Stimulated activated CD4-positive, alpha-beta T cell treated with anti-CD3 and anti-CD28 coated beads, Interleukin-4, amount 100 ng/mL, for 1 hour (primary cell): ENCODE results near the gene GRIPAP1.
"Not testable (repeated sequence)": the region's sequence is repeated elsewhere in the genome, so short reads cannot be mapped to it uniquely, and the experiment has no call there.

ENCODE experiments used
- DNase-seq: peaks from one replicate; pipeline ENCODE4 v3.0.0-alpha.2; 2020

The GRIPAP1 gene

DNA sequence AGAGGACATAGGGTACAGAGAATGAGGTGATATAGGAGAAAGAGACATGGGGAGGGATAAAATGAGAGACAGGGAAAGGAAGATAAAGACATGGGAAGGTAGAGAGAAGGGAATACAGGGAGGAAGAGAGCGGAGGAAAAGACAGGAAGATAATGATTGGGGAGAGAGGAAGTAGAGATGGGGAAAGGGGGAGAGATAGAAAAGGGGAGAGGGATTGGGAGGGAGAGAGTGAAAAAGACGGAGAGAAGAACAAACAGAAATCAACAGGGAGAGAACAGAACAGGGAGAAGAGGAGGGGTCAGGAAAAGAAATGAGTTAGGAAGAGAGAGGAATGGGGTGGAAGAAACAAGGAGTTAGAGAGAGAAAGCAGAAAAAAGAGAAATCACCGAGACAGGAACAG is 4.6 kb downstream of the GRIPAP1 start:
- DNase-seq: no peak

DNA sequence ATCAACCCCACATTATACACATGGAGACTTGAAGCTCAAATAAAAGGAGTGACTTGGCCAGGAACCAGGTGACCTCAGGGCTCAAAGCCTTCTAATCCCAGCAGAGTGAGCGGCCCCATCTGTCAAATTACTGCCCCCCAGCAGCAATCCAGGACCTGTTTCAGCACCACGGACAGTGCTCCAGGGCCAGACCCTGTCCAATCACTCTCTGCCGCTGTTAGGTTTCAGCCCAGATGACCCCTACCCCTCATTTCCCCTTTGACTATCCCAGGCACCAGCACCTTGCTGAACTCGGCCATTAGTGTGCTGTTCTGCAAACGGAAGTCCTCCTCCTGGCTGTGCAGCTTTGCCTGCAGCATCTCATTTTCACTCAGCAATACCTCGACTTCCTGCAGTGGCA is 5.1 kb downstream of the GRIPAP1 start:
- no peak for DNase-seq

DNA sequence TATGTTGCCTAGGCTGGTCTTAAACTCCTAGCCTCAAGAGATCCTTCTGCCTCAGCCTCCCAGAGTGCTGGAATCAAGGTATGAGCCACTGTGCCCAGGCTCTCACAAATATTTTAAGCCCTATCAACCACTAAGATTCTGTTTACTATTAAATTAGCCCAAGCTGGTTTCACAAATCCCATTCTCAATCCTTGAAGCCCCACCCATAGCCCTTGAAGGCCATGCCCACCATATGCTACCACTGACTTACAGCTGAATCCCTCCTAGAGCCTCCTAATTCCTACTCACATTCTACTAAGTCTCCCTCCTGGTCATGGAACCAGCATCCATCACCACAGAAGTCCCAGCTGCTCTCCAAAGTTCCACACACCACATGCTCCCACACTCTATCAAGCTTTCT is 9.7 kb downstream of the GRIPAP1 start:
- DNase-seq: no peak

DNA sequence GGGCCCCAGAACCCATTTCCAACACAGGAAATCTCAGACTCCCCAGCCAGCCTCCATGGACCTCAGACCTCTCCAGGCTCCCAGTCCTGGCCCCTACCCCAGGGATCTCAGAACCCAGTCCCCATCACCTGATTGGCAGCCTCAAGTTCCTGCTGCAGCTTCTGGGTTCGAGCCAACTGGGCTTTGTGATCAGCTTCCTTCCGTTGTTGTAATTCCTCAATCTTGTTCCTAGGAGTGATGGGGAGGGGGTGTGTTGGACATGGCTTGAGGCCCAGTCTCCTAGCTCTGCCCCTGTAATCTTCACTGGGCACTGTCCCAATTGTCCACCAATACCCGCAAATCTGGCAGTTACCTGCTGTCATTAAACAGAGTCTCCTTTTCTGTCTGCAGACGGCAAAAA is 12.6 kb downstream of the GRIPAP1 start:
- no peak for DNase-seq

DNA sequence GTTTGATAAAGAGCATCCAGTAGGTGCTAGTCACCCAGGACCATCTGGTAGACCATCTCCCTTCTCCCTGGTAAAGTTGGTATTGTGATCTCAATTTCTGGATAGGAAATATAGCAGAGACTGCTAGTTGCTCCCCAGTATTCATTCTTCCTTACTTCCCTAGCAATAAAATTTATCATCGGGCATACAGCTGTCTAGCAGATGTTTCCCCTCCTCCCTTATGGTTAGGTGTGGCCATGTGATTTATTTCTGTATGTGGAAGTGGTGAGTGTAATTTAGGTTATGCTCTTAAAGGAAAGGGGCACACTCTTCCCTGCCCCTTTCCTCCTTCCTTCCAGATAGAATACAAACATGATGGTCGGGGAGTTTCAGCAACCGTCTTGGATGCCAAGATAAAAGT is 18.2 kb downstream of the GRIPAP1 start:
- no peak for DNase-seq

DNA sequence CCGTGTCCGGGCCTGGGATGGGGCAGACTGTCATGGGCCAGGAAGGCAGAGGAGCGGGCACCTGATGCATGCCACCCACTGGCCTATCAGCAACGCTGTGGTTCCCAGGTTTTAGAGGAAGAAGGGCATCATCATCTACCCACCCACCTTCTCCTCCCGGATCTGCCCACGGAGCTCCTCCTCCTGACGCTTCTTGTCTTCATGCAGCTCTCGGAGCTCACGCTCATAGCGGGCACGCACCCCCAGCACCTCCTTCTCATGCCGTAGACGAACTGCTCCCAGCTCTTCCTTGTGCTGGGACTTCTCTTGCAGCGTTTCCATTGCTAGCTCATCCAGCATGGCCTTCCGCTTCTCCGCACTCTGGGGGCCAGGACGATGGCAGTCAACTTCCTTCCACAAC is 19.0 kb downstream of the GRIPAP1 start:
- DNase-seq: no peak

DNA sequence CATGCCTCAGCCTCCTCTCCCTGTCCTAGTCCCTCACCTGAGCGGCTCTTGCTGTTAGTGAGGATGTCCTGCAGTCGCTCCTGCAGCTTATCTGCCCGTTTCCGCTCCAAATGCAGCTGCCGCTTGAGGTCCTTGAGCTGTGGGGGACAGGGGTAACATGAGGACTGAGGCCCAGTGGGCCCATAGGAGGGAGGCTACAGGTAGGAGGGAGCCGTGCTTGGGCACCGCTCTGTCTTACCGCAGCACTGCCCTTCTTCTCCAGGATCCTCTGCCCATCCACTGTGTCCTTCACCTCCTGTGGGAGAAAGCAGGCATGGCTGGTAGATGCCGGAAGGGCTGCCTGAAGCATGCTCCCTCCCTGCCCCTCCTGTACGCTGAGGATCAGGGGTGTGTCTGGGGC is 20.9 kb downstream of the GRIPAP1 start:
- DNase-seq: no peak

DNA sequence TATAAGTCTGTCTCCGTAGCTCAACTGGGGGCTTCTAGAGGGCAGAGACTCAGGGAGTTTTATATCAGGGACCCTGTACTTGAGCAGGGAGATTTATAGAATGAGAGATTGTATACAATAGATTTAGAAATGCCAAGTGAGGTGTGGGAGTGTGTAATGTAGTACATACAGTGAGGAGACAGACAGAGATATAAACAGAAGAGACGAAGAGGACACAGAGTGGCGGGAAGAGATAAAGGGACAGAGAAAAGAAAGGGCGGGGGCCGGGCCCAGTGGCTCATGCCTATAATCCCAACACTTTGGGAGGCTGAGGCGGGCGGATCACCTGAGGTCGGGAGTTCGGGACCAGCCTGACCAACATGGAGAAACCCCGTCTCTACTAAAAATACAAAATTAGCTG is 21.7 kb downstream of the GRIPAP1 start:
- DNase-seq: not testable (repeated sequence)

DNA sequence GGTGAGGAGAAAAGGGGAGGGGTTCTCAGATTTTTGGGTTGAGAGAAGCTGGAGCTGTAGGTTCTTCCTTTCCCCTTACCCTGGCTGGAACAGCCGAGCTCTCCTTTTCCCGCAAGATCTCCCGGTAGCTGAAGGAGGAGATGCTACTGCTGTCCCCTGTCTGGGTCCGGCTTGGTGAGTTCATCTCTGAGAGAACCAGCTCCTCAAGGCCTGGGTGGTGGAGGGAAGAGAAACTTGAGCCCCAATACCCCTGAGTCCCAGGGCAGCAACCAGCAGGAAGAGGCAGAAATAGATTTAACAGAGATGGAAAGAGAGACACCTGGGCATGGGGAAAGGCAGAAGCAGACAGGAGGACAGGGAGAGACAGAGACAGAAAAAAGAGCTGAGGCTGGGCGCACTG is 23.8 kb downstream of the GRIPAP1 start:
- no peak for DNase-seq

DNA sequence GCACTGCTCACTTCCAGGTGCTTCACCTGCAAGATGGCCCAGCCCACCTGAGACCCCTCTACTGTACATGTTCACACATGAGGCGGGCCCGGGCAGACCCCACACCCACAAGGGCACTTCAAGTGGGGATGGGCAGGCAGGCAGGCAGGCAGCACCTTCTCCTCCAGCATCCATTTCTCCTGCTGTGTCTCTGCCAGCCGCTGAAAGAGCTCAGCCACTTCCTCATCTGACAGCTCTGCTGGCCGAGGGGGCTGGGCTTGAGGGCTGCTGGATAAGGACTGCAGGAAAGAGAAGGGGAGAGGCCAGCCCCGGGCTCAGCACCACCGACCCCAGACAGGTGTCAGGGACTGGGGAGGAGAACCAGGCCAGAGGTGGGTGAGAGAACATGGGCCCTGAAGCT is 26.0 kb downstream of the GRIPAP1 start:
- DNase-seq: no peak

DNA sequence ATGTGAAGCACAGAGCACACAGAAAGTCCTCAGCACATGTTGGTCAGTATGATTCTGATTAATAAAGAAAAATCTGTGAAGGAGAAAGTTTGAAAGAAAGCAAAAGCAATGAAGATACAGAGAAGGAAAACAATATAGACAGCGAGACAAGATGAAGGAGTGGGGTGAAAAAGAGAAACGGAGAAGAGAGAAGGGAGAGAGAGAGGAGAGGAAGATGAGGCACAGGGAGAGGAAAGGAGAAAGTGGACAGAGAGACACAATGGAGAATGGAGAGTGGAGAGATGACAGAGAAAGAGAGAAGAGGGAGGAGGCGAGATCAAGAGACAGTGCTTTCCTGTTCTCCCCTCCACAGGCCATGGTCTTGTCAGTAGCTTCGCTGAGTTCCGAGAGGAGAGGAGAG is 26.5 kb downstream of the GRIPAP1 start:
- no peak for DNase-seq

DNA sequence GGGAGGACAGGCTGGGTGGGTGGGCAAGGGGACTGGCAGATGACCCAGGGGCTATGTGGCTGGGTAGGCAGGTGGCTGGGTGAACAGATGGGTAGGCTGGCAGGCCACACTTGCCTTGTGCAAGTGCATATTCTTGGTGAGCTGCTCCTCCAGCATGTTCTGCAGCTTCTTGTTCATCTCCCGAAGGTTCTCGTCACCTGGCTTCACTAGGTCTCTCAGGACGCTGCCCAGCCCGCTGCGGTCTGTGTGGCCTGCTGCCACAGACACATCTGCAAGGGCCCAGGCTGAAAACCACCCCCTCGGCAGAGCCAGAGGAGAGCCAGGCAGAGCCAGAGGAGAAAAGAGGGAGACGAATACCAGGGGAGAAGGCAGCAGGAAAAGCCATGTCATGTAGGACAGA is 27.0 kb downstream of the GRIPAP1 start:
- no peak for DNase-seq

DNA sequence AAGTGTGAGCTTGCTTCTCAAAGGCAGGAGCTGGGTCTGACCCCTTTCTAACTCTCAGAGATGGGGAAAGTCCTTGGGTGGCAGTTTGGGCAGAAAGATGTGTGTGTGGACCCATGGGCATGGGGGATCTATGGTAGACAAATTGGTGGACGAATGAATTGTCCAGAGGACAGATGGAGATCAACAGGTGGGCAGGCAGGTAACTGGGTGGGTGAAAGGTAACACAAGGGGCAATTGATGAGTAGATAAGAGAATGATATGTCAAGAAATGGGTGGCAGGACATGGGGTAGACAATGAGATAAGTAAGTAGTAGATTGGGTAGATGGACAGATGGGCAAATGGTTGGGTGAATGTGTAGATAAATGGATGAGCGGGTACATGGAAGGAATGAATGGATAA is 27.5 kb downstream of the GRIPAP1 start:
- DNase-seq: no peak

DNA sequence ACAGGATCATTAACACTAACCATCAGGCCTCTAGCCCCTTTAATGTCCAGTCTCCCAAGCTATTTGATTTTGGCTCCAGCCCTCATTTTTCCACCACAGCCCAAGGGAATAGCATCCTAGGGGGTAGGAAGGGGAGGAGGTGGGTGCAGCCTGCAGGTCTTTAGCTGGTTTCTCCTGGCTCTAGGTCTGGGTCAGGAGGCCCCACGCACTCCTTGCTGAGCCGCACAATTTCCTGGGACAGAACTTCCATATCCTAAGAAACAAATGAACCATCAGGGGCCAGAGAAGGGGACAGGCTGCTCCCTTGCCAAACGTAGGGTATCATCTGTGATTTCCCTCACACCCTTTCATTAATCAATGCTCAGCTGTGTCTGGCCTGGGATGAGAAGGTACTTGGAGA is 28.0 kb downstream of the GRIPAP1 start:
- DNase-seq: no peak

DNA sequence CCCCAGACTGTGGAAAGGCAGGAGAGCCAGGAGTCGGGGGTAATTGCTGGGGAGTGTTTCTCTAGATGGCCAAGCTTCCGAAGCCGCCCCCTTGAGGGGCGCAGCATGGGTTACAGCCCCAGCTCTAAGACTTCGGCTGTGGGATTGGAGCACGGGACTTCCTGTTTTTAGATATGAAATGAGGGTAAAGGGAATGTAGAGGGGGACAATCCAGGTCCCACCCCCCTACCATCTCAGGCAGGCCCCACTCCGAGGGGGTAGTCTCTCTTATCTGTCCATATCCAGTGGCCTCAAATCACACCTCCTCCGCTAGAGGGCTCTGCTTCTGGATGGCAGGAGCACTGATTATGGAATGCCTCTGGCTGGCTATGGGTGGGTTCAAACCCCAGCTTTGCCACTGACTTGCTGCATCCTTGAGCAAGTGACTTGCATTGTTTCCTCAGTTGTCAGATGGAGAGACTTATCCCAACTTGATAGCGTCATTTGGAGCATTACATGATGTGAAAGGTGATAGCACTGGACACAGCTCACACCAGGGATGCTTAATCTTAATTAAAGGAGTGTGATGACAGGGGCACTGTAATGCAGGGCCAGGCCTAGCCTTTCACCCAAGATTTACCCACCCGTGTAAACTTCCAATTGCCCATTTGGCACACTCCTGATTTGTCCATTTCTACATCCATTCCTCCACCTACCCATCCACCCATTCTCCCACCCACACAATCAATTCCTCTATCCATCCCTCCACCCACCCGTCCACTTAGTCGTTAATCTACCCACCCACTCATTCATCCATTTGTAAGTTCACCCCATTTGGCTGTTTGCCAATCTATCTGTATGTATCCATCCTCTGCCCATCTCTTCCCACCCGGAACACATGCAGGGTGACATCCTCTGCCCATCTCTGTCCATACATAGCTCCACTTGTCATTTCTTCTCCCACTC is 29.6 kb downstream of the GRIPAP1 start:
- peak; percentile 21 for DNase-seq

DNA sequence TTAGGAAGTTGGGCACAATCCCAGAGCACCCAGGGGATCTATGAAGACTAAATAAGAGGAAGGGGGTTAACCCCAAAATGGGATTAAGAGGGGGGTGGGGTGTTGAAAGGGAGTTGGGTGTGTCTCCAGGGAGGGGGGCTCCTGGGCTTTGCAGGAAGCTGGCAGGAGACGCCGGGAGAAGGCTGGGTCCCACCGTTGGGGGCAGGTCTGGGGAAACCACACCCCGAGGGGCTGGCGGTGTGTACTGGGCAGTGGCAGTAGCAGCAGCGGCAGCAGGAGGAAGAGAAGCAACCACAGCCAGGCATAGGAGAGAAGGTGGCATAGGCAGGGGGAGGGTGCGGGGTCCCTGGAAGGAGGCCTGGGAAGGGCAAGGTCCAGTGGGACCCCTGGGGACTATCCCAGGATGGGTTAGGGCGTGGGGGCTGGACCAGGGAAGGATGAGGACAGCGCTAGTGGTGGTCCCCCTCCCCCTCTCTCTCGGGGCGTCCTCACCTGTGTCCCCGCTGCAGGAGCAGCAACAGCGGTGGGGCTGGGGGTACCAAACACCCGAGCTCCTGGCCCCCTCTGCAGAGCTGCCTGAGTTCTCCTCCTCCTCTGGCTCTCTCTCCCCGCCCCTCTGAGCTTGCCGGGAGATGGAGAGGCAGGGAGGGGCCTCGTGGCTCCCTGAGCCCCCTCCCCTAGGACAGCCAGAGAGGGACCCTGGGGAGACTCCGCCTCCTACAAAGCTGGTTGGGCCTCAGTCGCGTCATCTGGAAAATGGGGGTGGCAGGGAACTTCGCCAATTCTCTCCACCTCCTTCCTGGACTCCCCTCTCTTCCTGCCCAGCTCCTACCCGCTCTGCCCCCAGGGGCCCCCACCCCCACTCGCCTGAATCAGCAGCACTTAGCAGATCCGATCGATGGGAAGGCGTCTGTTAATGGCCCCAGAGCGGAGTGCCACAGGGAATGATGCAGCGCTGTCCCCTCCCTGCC is 30.5 kb downstream of the GRIPAP1 start, which contains the start of gene KCND1:
TSS of gene KCND1 (minus strand) at position 596 of the 971 bp plus-strand sequence. CDS start 1,573 bp downstream, outside the sequence.
- peak; percentile 10 for DNase-seq

DNA sequence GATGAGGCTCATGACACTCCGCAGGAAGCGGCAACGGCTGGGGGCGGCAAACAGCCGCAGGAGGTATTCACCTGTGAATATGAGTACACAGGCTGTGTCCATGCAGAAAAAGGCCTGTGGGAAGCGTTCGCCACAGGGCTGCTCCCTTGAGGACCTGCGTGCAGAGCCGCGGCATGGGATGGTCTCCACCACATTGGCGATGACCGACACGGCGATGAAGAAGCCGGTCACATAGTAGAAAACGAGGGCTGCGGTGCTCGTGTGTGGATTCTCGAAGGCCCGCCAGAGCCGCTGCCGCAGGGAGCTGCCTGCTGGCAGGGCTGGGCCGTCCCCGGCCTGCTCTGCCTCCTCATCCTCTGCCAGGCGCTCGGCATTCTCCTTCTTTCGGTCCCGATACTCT is 32.6 kb downstream of the GRIPAP1 start:
- DNase-seq: no peak

DNA sequence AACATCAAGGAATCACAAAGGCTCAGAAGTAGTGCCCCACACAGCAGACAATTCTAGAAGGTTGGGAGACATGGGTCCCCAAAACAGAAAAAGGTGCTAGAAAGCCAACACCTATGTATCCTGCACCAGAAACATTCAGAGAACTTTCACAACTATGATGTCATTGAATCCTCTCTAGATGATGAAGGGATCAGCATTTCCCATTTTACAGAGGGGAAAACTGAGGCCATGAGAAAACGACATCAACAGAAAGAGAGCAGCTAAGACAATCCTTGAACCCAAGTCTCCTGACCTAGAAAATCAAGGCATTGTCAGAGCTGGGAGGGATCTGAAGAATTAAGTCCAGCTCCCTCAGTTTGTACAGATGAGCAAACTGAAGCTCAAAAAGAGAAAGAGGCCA is 33.7 kb downstream of the GRIPAP1 start:
- no peak for DNase-seq

DNA sequence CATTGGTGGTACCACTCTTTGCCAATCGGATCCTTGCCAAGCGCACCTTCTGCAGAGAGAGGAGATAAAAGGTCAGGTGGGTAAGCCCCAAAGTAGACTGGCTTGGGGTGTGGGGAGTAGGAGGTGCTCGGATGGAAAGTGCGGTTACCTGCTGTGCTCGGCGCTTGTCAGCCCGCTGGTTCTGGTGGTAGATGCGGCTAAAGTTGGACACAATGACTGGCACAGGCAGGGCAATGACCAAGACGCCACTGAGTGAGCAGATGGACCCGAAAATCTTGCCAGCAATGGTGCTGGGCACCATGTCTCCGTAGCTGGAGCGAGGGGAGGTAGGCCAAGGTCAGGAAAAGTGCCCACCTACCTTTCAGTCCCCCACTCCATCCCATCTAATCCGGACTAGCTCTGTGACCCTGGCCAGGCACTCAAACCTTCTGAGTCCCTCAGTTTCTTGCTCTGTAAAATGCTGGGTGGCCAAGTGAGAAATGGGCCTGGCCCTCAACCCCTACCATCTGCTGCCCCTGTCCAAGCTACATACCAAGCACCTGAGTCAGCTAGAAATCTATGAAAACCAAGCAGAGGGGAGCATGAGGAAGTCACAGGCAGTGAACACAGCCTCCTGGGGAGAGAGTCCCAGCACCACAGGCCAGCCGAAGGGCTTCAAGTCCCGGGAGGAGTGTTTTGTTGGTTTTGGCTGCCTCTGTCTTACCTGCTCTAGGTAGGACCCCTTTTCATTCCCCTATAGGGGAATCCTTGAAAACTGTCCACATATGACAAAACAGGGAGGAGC is 35.1 kb downstream of the GRIPAP1 start:
- no peak for DNase-seq

DNA sequence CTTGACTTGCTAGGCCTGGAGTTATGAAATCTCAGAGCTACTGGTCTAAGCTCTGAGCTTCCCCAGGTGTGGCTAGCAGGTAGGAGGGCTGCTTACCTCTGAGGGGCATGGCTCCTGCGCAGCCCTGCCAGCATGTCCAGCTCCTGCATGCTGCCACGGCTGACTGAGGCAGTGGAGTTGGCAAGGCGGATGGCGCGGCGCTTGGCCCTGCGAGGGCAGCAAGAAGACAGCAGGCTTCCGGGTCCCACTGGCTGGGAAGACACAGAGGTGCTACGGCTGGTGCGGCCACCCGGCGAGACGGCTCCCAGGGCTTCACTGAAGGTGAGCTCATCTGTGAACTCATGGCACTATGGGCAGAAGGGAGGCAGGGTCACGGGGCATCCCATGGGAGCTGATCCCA is 36.1 kb downstream of the GRIPAP1 start:
- no peak for DNase-seq

DNA sequence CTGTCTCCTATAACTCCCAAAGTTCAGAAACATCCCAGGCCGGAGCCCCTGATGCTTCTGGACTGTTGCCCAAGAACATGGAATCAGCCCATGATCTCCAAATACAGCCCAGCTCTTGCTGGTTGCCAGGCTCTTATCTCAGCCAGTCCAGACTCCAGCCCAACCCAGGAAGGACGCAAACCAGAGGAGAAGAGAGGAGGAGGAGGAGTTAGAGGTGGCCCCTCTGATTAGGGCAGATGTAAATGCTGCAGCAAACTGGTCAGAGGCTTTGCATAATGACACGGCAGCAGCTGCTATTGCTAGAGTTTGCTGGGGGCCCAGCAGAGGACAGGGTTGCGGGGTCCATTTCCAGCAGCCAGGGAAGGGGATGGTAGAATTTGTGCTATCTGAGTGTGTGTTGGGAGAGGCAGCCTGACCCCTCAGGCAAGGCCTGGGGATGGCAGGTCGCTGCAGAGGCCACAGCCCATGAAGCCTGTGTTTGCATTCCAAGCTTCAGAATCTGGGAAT is 40.4 kb downstream of the GRIPAP1 start:
- DNase-seq: no peak

DNA sequence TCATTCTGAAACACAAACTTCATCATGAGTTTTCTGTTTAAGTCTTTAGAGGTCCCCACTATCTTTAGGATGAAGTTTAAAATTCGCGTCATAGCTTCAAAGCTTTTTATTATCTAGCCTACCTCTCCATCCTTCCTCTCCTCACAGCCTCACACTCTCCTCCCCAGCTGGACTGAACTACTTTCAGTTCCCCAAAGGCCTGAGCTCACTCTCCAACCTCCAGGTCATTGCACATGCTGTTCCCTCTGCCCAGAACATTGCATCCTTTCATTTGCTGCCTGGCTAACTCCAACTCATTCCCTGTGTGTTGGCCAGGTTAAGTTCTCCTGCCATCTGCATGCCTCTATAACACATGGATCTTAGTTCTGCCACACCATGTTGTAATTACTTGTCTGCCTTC is 41.8 kb downstream of the GRIPAP1 start:
- DNase-seq: no peak

DNA sequence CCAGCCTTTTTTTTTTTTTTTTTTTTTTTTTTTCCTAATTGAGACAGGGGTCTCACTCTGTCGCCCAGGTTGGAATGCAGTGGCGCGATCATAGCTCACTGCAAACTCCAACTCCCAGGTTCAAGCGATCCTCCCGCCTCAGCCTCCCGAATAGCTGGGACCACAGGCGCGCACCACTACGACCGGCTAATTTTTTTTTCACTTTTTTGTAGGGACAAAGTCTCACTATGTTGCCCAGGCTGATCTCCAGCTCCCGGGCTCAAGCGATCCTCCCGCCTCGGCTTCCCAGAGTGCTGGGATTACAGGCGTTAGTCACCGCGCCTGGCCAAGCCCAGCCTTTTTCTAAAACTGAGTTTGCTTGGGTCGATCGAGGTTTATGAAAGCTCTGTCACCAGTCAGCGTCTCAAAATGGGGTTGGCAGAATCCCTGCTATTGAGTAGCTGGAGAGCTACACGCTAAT is 43.4 kb downstream of the GRIPAP1 start:
- DNase-seq: no peak
